Activated CD8-positive, alpha-beta T cell treated with anti-CD3 and anti-CD28 coated beads, Interleukin-2, amount 10 ng/mL, durations not matched to agents 7 days and 5 days (primary cell): ENCODE measurements around the gene SCN10A. TPM values are rescaled to one million over a fixed set of nuclear protein-coding genes. Genes with fewer than 3 reads are reported as not detected.

ENCODE experiments used
- ATAC-seq: fragments of 150-1000 bp; cut with Tn5 transposase; one replicate; pipeline ENCODE4 v1.10.0; 2021; ENCODE audit warnings: moderate library complexity
- CTCF ChIA-PET: fragments of 350-600 bp; sonication (Branson Sonifier 250); formaldehyde crosslinking; loops from one replicate; lab custom pipeline; 2021; ENCODE audit warnings: antibody characterized with exemption; lab: Charles Lee
- POLR2A ChIA-PET: fragments of 350-600 bp; sonication (Branson Sonifier 250); formaldehyde crosslinking; loops from one replicate; lab custom pipeline; 2021; ENCODE audit warnings: antibody characterized with exemption; lab: Charles Lee
- DNase-seq: peaks from one replicate; pipeline ENCODE4 v3.0.0-alpha.2; 2020
- H3K27ac Mint-ChIP-seq: one replicate; pipeline ENCODE4 v1.8.0; 2021; ENCODE audit warnings: mild to moderate bottlenecking, mixed read lengths
- H3K27me3 Mint-ChIP-seq: one replicate; pipeline ENCODE4 v1.8.0; 2021; ENCODE audit warnings: low read depth, mixed read lengths
- H3K36me3 Mint-ChIP-seq: one replicate; pipeline ENCODE4 v1.8.0; 2021; ENCODE audit warnings: low read depth, mixed read lengths
- H3K4me1 Mint-ChIP-seq: one replicate; pipeline ENCODE4 v1.8.0; 2021; ENCODE audit warnings: low read depth, mixed read lengths
- H3K4me3 Mint-ChIP-seq: one replicate; pipeline ENCODE4 v1.8.0; 2021; ENCODE audit warnings: mild to moderate bottlenecking, mixed read lengths
- H3K9me3 Mint-ChIP-seq: one replicate; pipeline ENCODE4 v1.8.0; 2022; ENCODE audit warnings: mixed read lengths; ENCODE audit not compliant: insufficient read depth
- total RNA-seq, 2 experiments: library from RNA; stranded (reverse); gene quantifications; one replicate each; pipeline ENCODE4 v1.2.3, GENCODE V29; 2021

SCN10A gene
- total RNA-seq, 2 experiments from 2014 or later: not detected

- H3K36me3 Mint-ChIP-seq: no peaks in the 10 kb centered on the region
- DNase-seq: no peak
- peaks cover 9% of the 10 kb centered on the region for H3K27me3 Mint-ChIP-seq
- ChIA-PET CTCF (interaction anchor here (1.5 kb wide), 1 partner anchor 190 kb away, joined by 3 read pairs; no protein-coding TSS in a partner anchor), POLR2A (no interaction called here)
- no peaks in the 10 kb centered on the region for H3K9me3 Mint-ChIP-seq
- no peak overlapping the region for H3K4me3 Mint-ChIP-seq
- H3K4me1 Mint-ChIP-seq: no peaks in the 10 kb centered on the region
- ATAC-seq: no peak
- H3K27ac Mint-ChIP-seq: no peak overlapping the region
Measured at GRCh38 chr3:38827791-38828190, 11.8 kb upstream of the SCN10A start.

- CTCF ChIA-PET: interaction anchor here (1.0 kb wide), 1 partner anchor 14 kb away, joined by 4 read pairs; no protein-coding TSS in a partner anchor
- Mint-ChIP-seq H3K27me3 (peaks cover 11% of the 10 kb centered on the region), H3K4me1 (no peaks in the 10 kb centered on the region), H3K4me3 (no peak overlapping the region), H3K27ac (no peak overlapping the region), H3K9me3 (no peaks in the 10 kb centered on the region), H3K36me3 (no peaks in the 10 kb centered on the region)
- no peak for ATAC-seq
- POLR2A ChIA-PET: no interaction called here
- DNase-seq: no peak
Measured at GRCh38 chr3:38826001-38826400, 10.0 kb upstream of the SCN10A start.

- no peak for DNase-seq
- ChIA-PET POLR2A (no interaction called here), CTCF (interaction anchor here (1.6 kb wide), 1 partner anchor 19 kb away, joined by 4 read pairs; no protein-coding TSS in a partner anchor)
- Mint-ChIP-seq H3K4me3 (no peak overlapping the region), H3K36me3 (no peaks in the 10 kb centered on the region), H3K4me1 (no peaks in the 10 kb centered on the region), H3K27ac (no peak overlapping the region), H3K27me3 (peaks cover 11% of the 10 kb centered on the region), H3K9me3 (no peaks in the 10 kb centered on the region)
- ATAC-seq: no peak
Measured at GRCh38 chr3:38824349-38824748, 8.3 kb upstream of the SCN10A start.

GRCh38 chr3:38823722-38824121 is 7.7 kb upstream of the SCN10A start:
- peaks cover 11% of the 10 kb centered on the region for H3K27me3 Mint-ChIP-seq
- CTCF ChIA-PET: interaction anchor here (1.6 kb wide), 1 partner anchor 20 kb away, joined by 4 read pairs; no protein-coding TSS in a partner anchor

GRCh38 chr3:38823186-38823585 is 7.2 kb upstream of the SCN10A start:
- Mint-ChIP-seq H3K4me1 (no peaks in the 10 kb centered on the region), H3K4me3 (no peak overlapping the region), H3K27ac (no peak overlapping the region), H3K27me3 (peaks cover 11% of the 10 kb centered on the region), H3K36me3 (no peaks in the 10 kb centered on the region), H3K9me3 (no peaks in the 10 kb centered on the region)
- ChIA-PET POLR2A (no interaction called here), CTCF (interaction anchor here (1.6 kb wide), 1 partner anchor 20 kb away, joined by 4 read pairs; no protein-coding TSS in a partner anchor)
- ATAC-seq (no peak), DNase-seq (no peak)

More at GRCh38 chr3:38823722-38824121, 7.7 kb upstream of the SCN10A start:
- DNase-seq (no peak), ATAC-seq (no peak)
- POLR2A ChIA-PET: no interaction called here
- Mint-ChIP-seq H3K4me3 (no peak overlapping the region), H3K4me1 (no peaks in the 10 kb centered on the region), H3K27ac (no peak overlapping the region), H3K9me3 (no peaks in the 10 kb centered on the region), H3K36me3 (no peaks in the 10 kb centered on the region)

GRCh38 chr3:38811822-38812221 is 4.2 kb downstream of the SCN10A start:
- ATAC-seq (no peak), DNase-seq (no peak)
- Mint-ChIP-seq H3K27me3 (peaks cover 10% of the 10 kb centered on the region), H3K27ac (no peak overlapping the region), H3K36me3 (no peaks in the 10 kb centered on the region), H3K4me3 (no peak overlapping the region), H3K9me3 (no peaks in the 10 kb centered on the region), H3K4me1 (no peaks in the 10 kb centered on the region)
- ChIA-PET POLR2A (no interaction called here), CTCF (no interaction called here)

- peaks cover 3% of the 10 kb centered on the region for H3K27me3 Mint-ChIP-seq
- no peaks in the 10 kb centered on the region for H3K36me3 Mint-ChIP-seq
- ChIA-PET CTCF (interaction anchor here (1.0 to 1.2 kb wide), 3 partner anchors 38 to 225 kb away, joined by 3 to 5 read pairs (median 4); no protein-coding TSS in a partner anchor), POLR2A (no interaction called here)
- H3K4me3 Mint-ChIP-seq: no peak overlapping the region
- H3K9me3 Mint-ChIP-seq: no peaks in the 10 kb centered on the region
- DNase-seq: peak; percentile 79
- ATAC-seq: peak; percentile 79
- H3K27ac Mint-ChIP-seq: no peak overlapping the region
- H3K4me1 Mint-ChIP-seq: no peaks in the 10 kb centered on the region
Measured at GRCh38 chr3:38805765-38806386, 10.1 kb downstream of the SCN10A start.

GRCh38 chr3:38805004-38805403 is 11.0 kb downstream of the SCN10A start:
- DNase-seq (no peak), ATAC-seq (no peak)
- ChIA-PET POLR2A (no interaction called here), CTCF (no interaction called here)
- H3K9me3 Mint-ChIP-seq: no peaks in the 10 kb centered on the region
- H3K27me3 Mint-ChIP-seq: peaks cover 3% of the 10 kb centered on the region
- no peaks in the 10 kb centered on the region for H3K36me3 Mint-ChIP-seq
- H3K4me3 Mint-ChIP-seq: no peak overlapping the region
- no peak overlapping the region for H3K27ac Mint-ChIP-seq
- H3K4me1 Mint-ChIP-seq: no peaks in the 10 kb centered on the region

- no peak overlapping the region for H3K27ac Mint-ChIP-seq
- peaks cover 4% of the 10 kb centered on the region for H3K27me3 Mint-ChIP-seq
- no peaks in the 10 kb centered on the region for H3K9me3 Mint-ChIP-seq
- POLR2A ChIA-PET: no interaction called here
- H3K36me3 Mint-ChIP-seq: no peaks in the 10 kb centered on the region
- no peaks in the 10 kb centered on the region for H3K4me1 Mint-ChIP-seq
- CTCF ChIA-PET: interaction anchor here (1.7 kb wide), 1 partner anchor 199 kb away, joined by 4 read pairs; no protein-coding TSS in a partner anchor
- DNase-seq (no peak), ATAC-seq (no peak)
- H3K4me3 Mint-ChIP-seq: no peak overlapping the region
Measured at GRCh38 chr3:38800511-38800910, 15.5 kb downstream of the SCN10A start.

GRCh38 chr3:38793721-38794120 is 22.3 kb downstream of the SCN10A start:
- H3K9me3 Mint-ChIP-seq: no peaks in the 10 kb centered on the region
- POLR2A ChIA-PET: no interaction called here
- H3K36me3 Mint-ChIP-seq: no peaks in the 10 kb centered on the region
- no peak for ATAC-seq
- no peak for DNase-seq
- no peaks in the 10 kb centered on the region for H3K4me1 Mint-ChIP-seq
- H3K4me3 Mint-ChIP-seq: no peak overlapping the region
- peaks cover 11% of the 10 kb centered on the region for H3K27me3 Mint-ChIP-seq
- no peak overlapping the region for H3K27ac Mint-ChIP-seq
- CTCF ChIA-PET: no interaction called here

- ChIA-PET CTCF (no interaction called here), POLR2A (no interaction called here)
- Mint-ChIP-seq H3K27me3 (peaks cover 11% of the 10 kb centered on the region), H3K4me1 (no peaks in the 10 kb centered on the region), H3K27ac (no peak overlapping the region), H3K36me3 (no peaks in the 10 kb centered on the region), H3K4me3 (no peak overlapping the region), H3K9me3 (no peaks in the 10 kb centered on the region)
- no peak for DNase-seq
- ATAC-seq: no peak
Measured at GRCh38 chr3:38792983-38793382, 23.0 kb downstream of the SCN10A start.

- Mint-ChIP-seq H3K4me1 (no peaks in the 10 kb centered on the region), H3K27ac (no peak overlapping the region), H3K36me3 (no peaks in the 10 kb centered on the region), H3K9me3 (no peaks in the 10 kb centered on the region), H3K27me3 (peaks cover 16% of the 10 kb centered on the region), H3K4me3 (no peak overlapping the region)
- ChIA-PET POLR2A (no interaction called here), CTCF (no interaction called here)
- DNase-seq: no peak
- ATAC-seq: no peak
Measured at GRCh38 chr3:38782148-38782547, 33.9 kb downstream of the SCN10A start.
